Kidney (tissue), 14 donors: ENCODE measurements around the gene CDC42BPG. TPM values are rescaled to one million over a fixed set of nuclear protein-coding genes. Genes with fewer than 3 reads are reported as not detected.

ENCODE experiments used
- DNase-seq, 5 donors: peaks; one replicate each; pipeline ENCODE4 v3.0.0-alpha.2; 2013 to 2020
- FAIRE-seq: peaks from 2 replicates; lab custom pipeline; 2012; peaks lifted over from hg19 to GRCh38; lab: Jason Lieb, UNC
- H3K27ac ChIP-seq, 2 donors: one replicate each; pipeline ENCODE4 v1.7.0; 2013; ENCODE audit warnings: low read depth in 2 of 2, low read length in 2 of 2, inconsistent platforms in 1 of 2
- H3K27me3 ChIP-seq: one replicate; pipeline ENCODE4 v1.7.1; 2013; ENCODE audit warnings: low read length, inconsistent platforms; ENCODE audit not compliant: control insufficient read depth, insufficient read depth
- H3K36me3 ChIP-seq, 3 donors: one replicate each; pipeline versions ENCODE4 v1.7.0 to v1.7.1; 2013; ENCODE audit warnings: low read length in 3 of 3, control low read depth in 1 of 3, inconsistent platforms in 1 of 3; ENCODE audit not compliant: insufficient read depth in 3 of 3, control insufficient read depth in 2 of 3
- H3K4me1 ChIP-seq, 3 donors: one replicate each; pipeline versions ENCODE4 v1.7.0 to v1.7.1; 2013; ENCODE audit warnings: low read length in 3 of 3, inconsistent platforms in 1 of 3, low read depth in 1 of 3; ENCODE audit not compliant: control insufficient read depth in 2 of 3, insufficient read depth in 2 of 3
- H3K4me3 ChIP-seq, 3 donors: one replicate each; pipeline versions ENCODE4 v1.7.0 to v1.8.1; 2013; ENCODE audit warnings: low read length in 3 of 3, control low read depth in 1 of 3, inconsistent platforms in 1 of 3
- H3K9ac ChIP-seq, 3 donors: one replicate each; pipeline versions ENCODE4 v1.7.0 to v1.7.1; 2013; ENCODE audit warnings: low read length in 3 of 3, control low read depth in 1 of 3, inconsistent platforms in 1 of 3
- H3K9me3 ChIP-seq, 3 donors: one replicate each; pipeline versions ENCODE4 v1.7.0 to v1.7.1; 2013; ENCODE audit warnings: low read length in 3 of 3, control low read depth in 1 of 3, inconsistent platforms in 1 of 3; ENCODE audit not compliant: control insufficient read depth in 2 of 3, insufficient read depth in 1 of 3
- intact Hi-C: fragments of 100-400 bp; cut with DNase I; formaldehyde crosslinking; loops from one replicate; pipeline ENCODE4 v1.11.1; 2022
- polyA plus RNA-seq: library from polyadenylated mRNA; stranded (reverse); fragments of 350-450 nt; fragmentation: Illumina TruSeq; extraction: RNeasy Lipid Tissue Mini Kit (QIAGEN cat#74804); gene quantifications from one replicate; pipeline ENCODE4 v1.2.3, GENCODE V29; 2014; ENCODE audit warnings: low read depth, low replicate concordance; ENCODE audit not compliant: insufficient read depth
- total RNA-seq: library from RNA; stranded (reverse); fragmentation: NEBNext Ultra II Directional; extraction: Animal tissue kit (Norgen Biotek cat#: 25700); gene quantifications from one replicate; pipeline ENCODE4 v1.2.1, GENCODE V29; 2021
- TF ChIP-seq, protein P1 (sequence below): IDR thresholded peaks from 3 replicates; pipeline ENCODE4 v1.5.1; 2012; ENCODE audit warnings: mild to moderate bottlenecking, moderate library complexity, borderline replicate concordance; ENCODE audit not compliant: insufficient read depth; ENCODE audit errors: extremely low read depth
- donor health status: control.
- donor health status: control.
- donor health status: control.
- donor health status: control.
- donor health status: control.
- donor health status: DM: yes; HTN: yes; CAD: no.
- donor health status: Normal renal cell carcinoma (clear cell type).

The CDC42BPG gene
- total and polyA plus RNA-seq, 2 donors from 2014 or later, result 4.5 to 20.7 TPM

- no peaks in the 10 kb centered on the region for H3K9me3 ChIP-seq
- no peak overlapping the region for H3K9ac ChIP-seq
- H3K27ac ChIP-seq, result no peak overlapping the region
- H3K4me1 ChIP-seq, result no peaks in the 10 kb centered on the region
- intact Hi-C loops, result no loop called here
- DNase-seq (no peak), FAIRE-seq (no peak)
- H3K36me3 ChIP-seq, result peaks cover 0 to 3% (median 0%) of the 10 kb centered on the region in 3 donors
- no peak overlapping the region for H3K4me3 ChIP-seq
- TF ChIP-seq, protein P1, sequence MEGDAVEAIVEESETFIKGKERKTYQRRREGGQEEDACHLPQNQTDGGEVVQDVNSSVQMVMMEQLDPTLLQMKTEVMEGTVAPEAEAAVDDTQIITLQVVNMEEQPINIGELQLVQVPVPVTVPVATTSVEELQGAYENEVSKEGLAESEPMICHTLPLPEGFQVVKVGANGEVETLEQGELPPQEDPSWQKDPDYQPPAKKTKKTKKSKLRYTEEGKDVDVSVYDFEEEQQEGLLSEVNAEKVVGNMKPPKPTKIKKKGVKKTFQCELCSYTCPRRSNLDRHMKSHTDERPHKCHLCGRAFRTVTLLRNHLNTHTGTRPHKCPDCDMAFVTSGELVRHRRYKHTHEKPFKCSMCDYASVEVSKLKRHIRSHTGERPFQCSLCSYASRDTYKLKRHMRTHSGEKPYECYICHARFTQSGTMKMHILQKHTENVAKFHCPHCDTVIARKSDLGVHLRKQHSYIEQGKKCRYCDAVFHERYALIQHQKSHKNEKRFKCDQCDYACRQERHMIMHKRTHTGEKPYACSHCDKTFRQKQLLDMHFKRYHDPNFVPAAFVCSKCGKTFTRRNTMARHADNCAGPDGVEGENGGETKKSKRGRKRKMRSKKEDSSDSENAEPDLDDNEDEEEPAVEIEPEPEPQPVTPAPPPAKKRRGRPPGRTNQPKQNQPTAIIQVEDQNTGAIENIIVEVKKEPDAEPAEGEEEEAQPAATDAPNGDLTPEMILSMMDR, result no peak
- H3K27me3 ChIP-seq, result no peaks in the 10 kb centered on the region
Measured at GRCh38 chr11:64834031-64834722, 10.3 kb downstream of the CDC42BPG start.

- Histone ChIP-seq H3K9me3 (no peaks in the 10 kb centered on the region), H3K4me1 (no peaks in the 10 kb centered on the region), H3K27ac (no peak overlapping the region), H3K4me3 (no peak overlapping the region), H3K9ac (no peak overlapping the region), H3K36me3 (peaks cover 0 to 3% (median 0%) of the 10 kb centered on the region in 3 donors), H3K27me3 (no peaks in the 10 kb centered on the region)
- no peak for FAIRE-seq
- intact Hi-C loops, result no loop called here
- DNase-seq, result no peak
- TF ChIP-seq, protein P1, result no peak
Measured at GRCh38 chr11:64833509-64833908, 10.9 kb downstream of the CDC42BPG start.

GRCh38 chr11:64833198-64833502 is 11.3 kb downstream of the CDC42BPG start:
- FAIRE-seq (no peak), DNase-seq (no peak)
- Histone ChIP-seq H3K4me1 (no peaks in the 10 kb centered on the region), H3K27me3 (no peaks in the 10 kb centered on the region), H3K4me3 (no peak overlapping the region), H3K27ac (no peak overlapping the region), H3K9me3 (no peaks in the 10 kb centered on the region), H3K9ac (no peak overlapping the region), H3K36me3 (peaks cover 0 to 3% (median 0%) of the 10 kb centered on the region in 3 donors)
- TF ChIP-seq, protein P1, result no peak
- intact Hi-C loops, result no loop called here
